SK-N-SH treated with all-trans-retinoic acid at 6 μM for 48 hours (cell line): ENCODE measurements around the gene ZFP42.

ENCODE experiments used
- ARNTL ChIP-seq: fragments of 450-650 bp; formaldehyde crosslinking; IDR thresholded peaks from 2 replicates; pipeline ENCODE4 v1.5.0; 2020; ENCODE audit warnings: low read depth, mild to moderate bottlenecking, moderate library complexity, borderline replicate concordance
- CREB5 ChIP-seq: fragments of 250-450 bp; sonication (Bioruptor Pico); IDR thresholded peaks from 2 replicates; pipeline ENCODE4 v1.5.1; 2020; ENCODE audit warnings: low read depth, mild to moderate bottlenecking, moderate library complexity
- ZC3H10 ChIP-seq: fragments of 250-450 bp; sonication (Bioruptor Pico); IDR thresholded peaks from 2 replicates; pipeline ENCODE4 v1.5.1; 2021; ENCODE audit warnings: mild to moderate bottlenecking, moderate library complexity

DNA sequence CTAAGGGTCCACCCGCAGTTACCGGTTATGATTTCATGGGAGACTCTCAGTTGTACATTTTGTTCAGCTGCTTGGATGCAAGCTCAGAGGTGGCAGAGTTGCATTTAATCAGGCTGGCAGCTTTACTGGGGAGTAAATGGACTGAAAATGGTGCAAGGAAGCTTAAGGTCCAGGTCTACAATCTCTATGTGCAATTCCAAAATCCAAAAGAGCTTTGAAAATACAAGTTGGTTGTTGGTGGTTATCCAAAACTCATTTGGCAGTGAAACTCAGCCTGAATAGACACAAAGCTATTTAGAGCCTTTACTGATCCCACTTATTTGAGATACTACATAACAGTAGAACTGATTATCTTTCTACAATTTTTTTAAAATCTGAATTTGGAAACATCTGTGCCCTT is 11.8 kb upstream of the ZFP42 start:
- no peak for TF ChIP-seq ZC3H10
- TF ChIP-seq ARNTL (CRISPR knock-in tag) = no peak
- no peak for TF ChIP-seq CREB5 (CRISPR knock-in tag)
